Measurements from ENCODE around the gene TNFRSF13B. TPM values are rescaled to one million over a fixed set of nuclear protein-coding genes. Genes with fewer than 3 reads are reported as not detected.

Gene TNFRSF13B
- total RNA-seq, 2 donors from 2014 or later: 0.97 to 1.6 TPM

- H3K4me1 Mint-ChIP-seq: peaks cover 43% of the 10 kb centered on the region
- no peaks in the 10 kb centered on the region for H3K36me3 Mint-ChIP-seq (ENCODE audit: low read depth)
- Histone ChIP-seq H3K9me3 (ENCODE audit: control insufficient read depth, low read length) (no peaks in the 10 kb centered on the region), H3K9ac (ENCODE audit: extremely low read depth, low read length, poor library complexity, severe bottlenecking) (peak overlapping the region; percentile 66), H3K4me1 (ENCODE audit: control insufficient read depth, insufficient read depth, low read length) (peaks cover 19% of the 10 kb centered on the region), H3K36me3 (ENCODE audit: control insufficient read depth, insufficient read depth, low read length) (no peaks in the 10 kb centered on the region), H3K27me3 (ENCODE audit: control insufficient read depth, insufficient read depth, low read length, poor library complexity, severe bottlenecking) (no peaks in the 10 kb centered on the region), H3K4me3 (ENCODE audit: low read length) (peak overlapping the region; percentile 62), H3K27ac (ENCODE audit: low read depth, low read length) (no peak overlapping the region)
- TF ChIP-seq CTCF (conservative IDR thresholded peaks at IDR 0.05): no peak
- H3K27ac Mint-ChIP-seq: peak overlapping the region; percentile 94
- no peak for DNase-seq
- 82 to 95% methylated on average over 10 to 21 of the region's 21 CpGs for WGBS, 2 experiments (ENCODE audit: insufficient coverage in 1 of 2, insufficient read length in 1 of 2)
- H3K4me3 Mint-ChIP-seq: peak overlapping the region; percentile 45
- no peaks in the 10 kb centered on the region for H3K9me3 Mint-ChIP-seq
- H3K27me3 Mint-ChIP-seq (ENCODE audit: insufficient read depth): no peaks in the 10 kb centered on the region
Observed at GRCh38 chr17:16939606-16940115, 32.3 kb downstream of the TNFRSF13B start.

GRCh38 chr17:16939208-16939576, 32.7 kb downstream of the TNFRSF13B start:
- no peaks in the 10 kb centered on the region for H3K9me3 Mint-ChIP-seq
- no peak for DNase-seq
- H3K36me3 Mint-ChIP-seq (ENCODE audit: low read depth): no peaks in the 10 kb centered on the region
- Histone ChIP-seq H3K4me3 (ENCODE audit: low read length) (no peak overlapping the region), H3K36me3 (ENCODE audit: control insufficient read depth, insufficient read depth, low read length) (no peaks in the 10 kb centered on the region), H3K4me1 (ENCODE audit: control insufficient read depth, insufficient read depth, low read length) (peaks cover 19% of the 10 kb centered on the region), H3K27me3 (ENCODE audit: control insufficient read depth, insufficient read depth, low read length, poor library complexity, severe bottlenecking) (no peaks in the 10 kb centered on the region), H3K27ac (ENCODE audit: low read depth, low read length) (no peak overlapping the region), H3K9ac (ENCODE audit: extremely low read depth, low read length, poor library complexity, severe bottlenecking) (no peak overlapping the region), H3K9me3 (ENCODE audit: control insufficient read depth, low read length) (no peaks in the 10 kb centered on the region)
- TF ChIP-seq CTCF (conservative IDR thresholded peaks at IDR 0.05): no peak
- peak overlapping the region; percentile 18 for H3K4me3 Mint-ChIP-seq
- peaks cover 43% of the 10 kb centered on the region for H3K4me1 Mint-ChIP-seq
- H3K27ac Mint-ChIP-seq: peak overlapping the region; percentile 55
- WGBS, 2 experiments (ENCODE audit: insufficient coverage in 1 of 2, insufficient read length in 1 of 2): 80 to 90% methylated on average over 1 of the region's 1 CpG
- H3K27me3 Mint-ChIP-seq (ENCODE audit: insufficient read depth): no peaks in the 10 kb centered on the region

GRCh38 chr17:16938496-16939207, 33.3 kb downstream of the TNFRSF13B start:
- WGBS, 2 experiments (ENCODE audit: insufficient coverage in 1 of 2, insufficient read length in 1 of 2): 27 to 85% methylated on average over 2 to 12 of the region's 12 CpGs
- peak overlapping the region; percentile 18 for H3K4me3 Mint-ChIP-seq
- H3K36me3 Mint-ChIP-seq (ENCODE audit: low read depth): no peaks in the 10 kb centered on the region
- Histone ChIP-seq H3K36me3 (ENCODE audit: control insufficient read depth, insufficient read depth, low read length) (no peaks in the 10 kb centered on the region), H3K27me3 (ENCODE audit: control insufficient read depth, insufficient read depth, low read length, poor library complexity, severe bottlenecking) (no peaks in the 10 kb centered on the region), H3K9ac (ENCODE audit: extremely low read depth, low read length, poor library complexity, severe bottlenecking) (no peak overlapping the region), H3K4me3 (ENCODE audit: low read length) (no peak overlapping the region), H3K9me3 (ENCODE audit: control insufficient read depth, low read length) (no peaks in the 10 kb centered on the region), H3K4me1 (ENCODE audit: control insufficient read depth, insufficient read depth, low read length) (peaks cover 19% of the 10 kb centered on the region), H3K27ac (ENCODE audit: low read depth, low read length) (no peak overlapping the region)
- TF ChIP-seq CTCF (conservative IDR thresholded peaks at IDR 0.05): no peak
- no peak overlapping the region for H3K27ac Mint-ChIP-seq
- H3K9me3 Mint-ChIP-seq: no peaks in the 10 kb centered on the region
- peaks cover 43% of the 10 kb centered on the region for H3K4me1 Mint-ChIP-seq
- peak; percentile 62 for DNase-seq
- H3K27me3 Mint-ChIP-seq (ENCODE audit: insufficient read depth): no peaks in the 10 kb centered on the region

Data from endodermal cell (in vitro differentiated cells).